GM19467 (cell line): Measurements from ENCODE around the gene DHDH.
"Not testable (repeated sequence)": the region's sequence is repeated elsewhere in the genome, so short reads cannot be mapped to it uniquely, and the experiment has no call there.

Experiments
- ATAC-seq: cut with Tn5 transposase; IDR thresholded peaks from one replicate; pipeline ENCODE4 v1.9.1; 2021; ENCODE audit warnings: mild to moderate bottlenecking, moderate library complexity; ENCODE audit not compliant: unreplicated experiment

The DHDH gene

DNA sequence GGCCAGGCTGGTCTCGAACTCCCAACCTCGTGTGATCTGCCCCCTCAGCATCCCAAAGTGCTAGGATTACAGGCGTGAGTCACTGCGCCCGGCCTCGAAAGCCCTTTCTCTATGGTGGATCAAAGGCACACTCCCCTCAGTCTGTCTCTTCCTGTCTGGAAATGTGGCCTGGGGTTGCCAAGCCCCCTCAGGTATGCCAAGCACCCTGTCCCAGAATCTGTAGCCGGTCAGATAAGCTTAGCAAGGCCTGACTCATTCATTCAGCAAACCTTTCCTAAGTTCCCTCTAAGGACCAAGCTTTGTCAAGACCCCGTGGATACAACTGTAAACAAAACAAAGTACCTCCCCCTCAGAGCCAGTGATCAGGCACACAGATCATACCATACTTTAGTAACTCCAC lies 19.3 kb upstream of the DHDH start:
- no peak for ATAC-seq

DNA sequence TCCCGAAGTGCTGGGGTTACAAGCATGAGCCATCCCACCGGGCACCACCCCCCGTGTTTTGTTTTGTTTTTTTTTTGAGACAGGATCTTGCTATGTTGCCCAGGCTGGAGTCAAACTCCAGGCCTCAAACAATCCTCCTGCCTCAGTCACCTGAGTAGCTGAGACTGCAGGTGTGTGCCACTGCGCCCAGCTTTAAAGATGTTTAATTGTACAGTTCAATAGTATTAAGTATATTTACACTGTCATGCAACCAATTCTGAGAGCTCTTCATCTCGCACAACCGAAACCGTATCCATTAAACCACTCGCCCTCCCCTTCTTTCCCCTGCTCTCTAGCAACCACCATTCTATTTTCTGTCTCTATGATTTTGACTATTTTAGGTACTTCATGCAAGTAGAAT lies 17.7 kb upstream of the DHDH start:
- no peak for ATAC-seq

DNA sequence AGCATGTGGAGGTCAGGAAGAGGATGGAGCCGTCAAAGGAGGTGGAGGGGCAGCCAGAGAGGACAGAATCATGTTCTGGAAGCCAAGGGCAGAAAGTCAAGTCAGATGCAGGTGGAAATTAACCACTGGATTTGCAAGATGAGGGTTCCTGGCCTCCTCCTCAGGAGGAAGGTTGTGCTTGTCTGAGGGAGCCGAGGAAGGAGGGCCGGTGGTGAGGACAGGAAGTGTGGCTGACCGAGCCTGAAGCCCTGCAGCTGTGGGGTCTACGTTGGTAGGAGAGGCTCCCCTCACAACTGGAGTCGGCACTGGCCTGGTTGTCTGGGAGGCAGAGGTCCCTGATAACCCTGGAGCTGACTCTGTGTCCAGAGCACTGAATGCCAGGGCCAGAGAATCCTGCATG lies 15.4 kb upstream of the DHDH start:
- no peak for ATAC-seq

DNA sequence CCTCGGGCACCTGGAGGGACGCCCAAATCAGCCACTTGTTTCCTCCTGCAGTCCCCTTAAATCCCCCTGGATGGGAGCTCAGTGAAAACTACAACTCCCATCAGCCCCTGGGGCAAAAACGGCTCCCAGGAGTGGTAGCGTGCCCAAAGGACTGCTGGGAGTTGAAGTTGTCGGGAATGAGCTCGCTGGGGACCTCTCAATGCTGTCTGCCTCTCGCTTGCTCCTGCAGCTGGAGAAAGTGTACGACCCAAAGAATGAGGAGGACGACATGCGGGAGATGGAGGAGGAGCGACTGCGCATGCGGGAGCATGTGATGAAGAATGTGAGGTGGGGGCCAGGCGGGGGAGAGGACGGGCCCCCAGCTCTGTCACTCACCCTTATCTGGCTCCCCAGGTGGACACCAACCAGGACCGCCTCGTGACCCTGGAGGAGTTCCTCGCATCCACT lies 14.7 kb upstream of the DHDH start:
- ATAC-seq = no peak

DNA sequence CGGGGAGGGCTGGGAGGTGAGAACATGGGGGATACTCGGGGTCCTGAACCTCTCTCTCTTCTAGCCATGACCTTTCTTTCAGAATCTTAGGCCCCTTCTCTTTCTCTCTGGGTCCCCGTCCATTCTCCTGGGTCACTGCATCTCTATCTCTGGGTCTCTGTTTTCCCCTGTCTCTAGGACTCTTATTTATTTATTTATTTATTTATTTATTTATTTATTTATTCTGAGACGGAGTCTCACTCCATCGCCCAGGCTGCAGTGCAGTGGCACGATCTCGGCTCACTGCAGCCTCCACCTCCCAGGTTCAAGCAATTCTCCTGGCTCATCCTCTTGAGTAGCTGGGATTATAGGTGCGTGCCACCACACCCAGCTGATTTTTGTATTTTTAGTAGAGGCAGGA lies 14.2 kb upstream of the DHDH start:
- ATAC-seq = not testable (repeated sequence)

DNA sequence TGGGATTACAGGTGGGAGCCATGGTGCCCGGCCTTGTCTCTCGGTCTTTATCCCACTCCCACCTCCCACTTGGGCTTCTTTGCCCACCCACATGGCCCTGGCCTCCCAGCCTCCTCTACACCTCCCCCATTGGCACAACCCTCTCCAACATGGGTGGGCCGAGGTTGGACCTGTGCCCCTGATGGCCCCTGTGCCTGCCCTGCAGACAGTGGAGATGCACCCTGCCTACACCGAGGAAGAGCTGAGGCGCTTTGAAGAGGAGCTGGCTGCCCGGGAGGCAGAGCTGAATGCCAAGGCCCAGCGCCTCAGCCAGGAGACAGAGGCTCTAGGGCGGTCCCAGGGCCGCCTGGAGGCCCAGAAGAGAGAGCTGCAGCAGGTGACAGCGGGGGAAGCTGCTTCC lies 12.6 kb upstream of the DHDH start:
- ATAC-seq = no peak

DNA sequence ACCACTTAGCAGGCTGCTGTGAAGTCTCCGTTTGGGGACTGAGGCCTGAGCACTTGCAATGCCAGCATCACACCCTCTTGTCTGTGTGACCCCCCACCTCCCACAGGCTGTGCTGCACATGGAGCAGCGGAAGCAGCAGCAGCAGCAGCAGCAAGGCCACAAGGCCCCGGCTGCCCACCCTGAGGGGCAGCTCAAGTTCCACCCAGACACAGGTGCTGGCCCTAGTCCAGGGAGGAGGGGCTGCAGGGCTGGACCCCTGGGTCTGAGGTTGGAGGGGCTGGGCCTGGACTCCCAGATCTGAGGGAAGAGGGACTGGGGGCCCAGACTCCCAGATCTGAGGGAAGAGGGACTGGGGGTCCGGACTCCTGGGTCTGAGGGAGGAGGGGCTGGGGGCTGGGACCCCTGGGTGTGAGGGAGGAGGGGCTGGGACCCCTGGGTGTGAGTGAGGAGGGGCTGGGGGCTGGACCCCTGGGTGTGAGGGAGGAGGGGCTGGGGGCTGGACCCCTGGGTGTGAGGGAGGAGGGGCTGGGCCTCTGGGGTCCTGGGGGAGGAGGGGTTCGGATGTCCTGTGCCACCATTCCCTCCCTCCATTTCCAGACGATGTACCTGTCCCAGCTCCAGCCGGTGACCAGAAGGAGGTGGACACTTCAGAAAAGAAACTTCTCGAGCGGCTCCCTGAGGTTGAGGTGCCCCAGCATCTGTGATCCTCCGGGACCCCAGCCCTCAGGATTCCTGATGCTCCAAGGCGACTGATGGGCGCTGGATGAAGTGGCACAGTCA lies 11.6 kb upstream of the DHDH start:
- no peak for ATAC-seq

DNA sequence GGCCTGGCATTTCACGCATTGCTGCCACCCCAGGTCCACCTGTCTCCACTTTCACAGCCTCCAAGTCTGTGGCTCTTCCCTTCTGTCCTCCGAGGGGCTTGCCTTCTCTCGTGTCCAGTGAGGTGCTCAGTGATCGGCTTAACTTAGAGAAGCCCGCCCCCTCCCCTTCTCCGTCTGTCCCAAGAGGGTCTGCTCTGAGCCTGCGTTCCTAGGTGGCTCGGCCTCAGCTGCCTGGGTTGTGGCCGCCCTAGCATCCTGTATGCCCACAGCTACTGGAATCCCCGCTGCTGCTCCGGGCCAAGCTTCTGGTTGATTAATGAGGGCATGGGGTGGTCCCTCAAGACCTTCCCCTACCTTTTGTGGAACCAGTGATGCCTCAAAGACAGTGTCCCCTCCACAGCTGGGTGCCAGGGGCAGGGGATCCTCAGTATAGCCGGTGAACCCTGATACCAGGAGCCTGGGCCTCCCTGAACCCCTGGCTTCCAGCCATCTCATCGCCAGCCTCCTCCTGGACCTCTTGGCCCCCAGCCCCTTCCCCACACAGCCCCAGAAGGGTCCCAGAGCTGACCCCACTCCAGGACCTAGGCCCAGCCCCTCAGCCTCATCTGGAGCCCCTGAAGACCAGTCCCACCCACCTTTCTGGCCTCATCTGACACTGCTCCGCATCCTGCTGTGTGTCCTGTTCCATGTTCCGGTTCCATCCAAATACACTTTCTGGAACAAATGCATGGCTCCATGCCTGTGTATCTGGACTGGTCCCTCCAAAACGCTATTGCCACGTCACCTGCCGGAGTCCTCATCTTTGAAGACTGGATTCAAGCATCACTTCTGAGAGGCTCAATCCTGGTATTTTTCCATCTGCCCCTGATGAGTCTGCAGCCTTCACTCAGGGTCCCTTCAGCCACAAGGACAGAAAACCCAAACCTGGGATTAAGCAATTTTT lies 10.7 kb upstream of the DHDH start:
- ATAC-seq = no peak

DNA sequence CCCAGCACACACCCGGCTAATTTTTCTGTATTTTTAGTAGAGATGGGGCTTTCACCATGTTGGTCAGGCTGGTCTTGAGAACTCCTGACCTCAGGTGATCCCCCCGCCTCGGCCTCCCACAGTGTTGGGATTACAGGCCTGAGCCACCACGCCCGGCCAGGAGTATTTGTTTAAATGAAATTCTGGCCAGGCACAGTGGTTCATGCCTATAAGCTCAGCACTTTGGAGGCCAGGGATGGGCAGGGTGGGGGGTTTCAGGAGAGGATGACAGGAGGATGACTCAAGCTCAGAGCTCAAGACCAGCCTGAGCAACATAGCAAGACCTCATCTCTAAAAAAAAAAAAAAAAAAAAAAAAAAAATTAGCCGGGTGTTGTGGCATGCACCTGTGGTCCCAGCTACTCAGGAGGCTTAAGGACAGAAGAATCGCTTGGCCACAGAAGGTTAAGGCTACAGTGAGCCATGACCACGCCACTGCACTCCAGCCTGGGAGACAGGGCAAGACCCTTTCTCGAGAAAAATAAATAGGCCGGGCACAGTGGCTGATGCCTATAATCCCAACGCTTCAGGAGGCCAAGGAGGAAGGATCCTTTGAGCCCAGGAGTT lies 8.2 kb upstream of the DHDH start:
- ATAC-seq = no peak

DNA sequence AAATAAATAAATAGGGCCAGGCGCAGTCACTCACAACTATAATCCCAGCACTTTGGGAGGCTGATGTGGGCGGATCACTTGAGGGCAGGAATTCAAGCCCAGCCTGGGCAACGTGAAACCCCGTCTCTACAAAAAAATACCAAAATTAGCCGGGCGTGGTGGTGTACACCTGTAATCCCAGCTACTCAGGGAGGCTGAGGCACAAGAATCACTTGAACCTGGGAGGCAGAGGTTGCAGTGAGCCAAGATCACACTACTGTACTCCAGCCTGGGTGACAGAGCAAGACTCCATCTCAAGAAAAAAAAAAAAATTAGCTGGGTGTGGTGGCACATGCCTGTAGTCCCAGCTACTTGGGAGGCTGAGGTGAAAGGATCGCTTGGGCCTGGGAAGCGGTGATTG lies 7.6 kb upstream of the DHDH start:
- ATAC-seq = not testable (repeated sequence)

DNA sequence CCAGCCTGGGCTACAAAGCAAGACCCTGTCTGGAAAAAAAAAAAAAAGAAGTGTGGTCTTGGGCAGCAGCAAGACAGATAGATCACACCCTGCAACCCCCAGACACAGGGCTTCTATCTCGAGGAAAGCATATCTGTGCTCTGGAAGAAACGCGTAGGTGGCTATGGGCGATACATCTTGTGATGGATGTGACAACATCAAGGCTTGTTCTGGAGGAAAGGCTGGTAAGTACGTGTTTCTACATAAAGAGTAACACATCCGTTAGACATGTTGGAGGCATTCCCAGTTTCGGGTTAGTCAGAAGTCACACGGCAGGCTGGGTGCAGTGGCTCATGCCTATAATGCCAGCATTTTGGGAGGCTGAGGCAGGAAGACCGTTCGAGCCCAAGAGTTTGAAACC lies 6.6 kb upstream of the DHDH start:
- no peak for ATAC-seq

DNA sequence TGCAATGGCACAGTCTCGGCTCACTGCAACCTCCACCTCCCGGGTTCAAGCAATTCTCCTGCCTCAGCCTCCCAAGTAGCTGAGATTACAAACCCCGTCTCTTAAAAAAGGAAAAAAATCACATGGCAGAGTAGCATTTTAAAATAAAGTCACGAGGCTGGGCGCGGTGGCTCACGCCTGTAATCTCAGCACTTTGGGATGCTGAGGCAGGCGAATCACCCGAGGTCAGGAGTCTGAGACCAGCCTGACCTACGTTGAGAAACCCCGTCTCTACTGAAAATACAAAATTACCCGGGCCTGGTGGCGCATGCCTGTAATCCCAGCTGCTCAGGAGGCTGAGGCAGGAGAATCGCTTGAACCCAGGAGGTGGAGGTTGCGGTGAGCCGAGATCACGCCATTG lies 5.8 kb upstream of the DHDH start:
- ATAC-seq = not testable (repeated sequence)

DNA sequence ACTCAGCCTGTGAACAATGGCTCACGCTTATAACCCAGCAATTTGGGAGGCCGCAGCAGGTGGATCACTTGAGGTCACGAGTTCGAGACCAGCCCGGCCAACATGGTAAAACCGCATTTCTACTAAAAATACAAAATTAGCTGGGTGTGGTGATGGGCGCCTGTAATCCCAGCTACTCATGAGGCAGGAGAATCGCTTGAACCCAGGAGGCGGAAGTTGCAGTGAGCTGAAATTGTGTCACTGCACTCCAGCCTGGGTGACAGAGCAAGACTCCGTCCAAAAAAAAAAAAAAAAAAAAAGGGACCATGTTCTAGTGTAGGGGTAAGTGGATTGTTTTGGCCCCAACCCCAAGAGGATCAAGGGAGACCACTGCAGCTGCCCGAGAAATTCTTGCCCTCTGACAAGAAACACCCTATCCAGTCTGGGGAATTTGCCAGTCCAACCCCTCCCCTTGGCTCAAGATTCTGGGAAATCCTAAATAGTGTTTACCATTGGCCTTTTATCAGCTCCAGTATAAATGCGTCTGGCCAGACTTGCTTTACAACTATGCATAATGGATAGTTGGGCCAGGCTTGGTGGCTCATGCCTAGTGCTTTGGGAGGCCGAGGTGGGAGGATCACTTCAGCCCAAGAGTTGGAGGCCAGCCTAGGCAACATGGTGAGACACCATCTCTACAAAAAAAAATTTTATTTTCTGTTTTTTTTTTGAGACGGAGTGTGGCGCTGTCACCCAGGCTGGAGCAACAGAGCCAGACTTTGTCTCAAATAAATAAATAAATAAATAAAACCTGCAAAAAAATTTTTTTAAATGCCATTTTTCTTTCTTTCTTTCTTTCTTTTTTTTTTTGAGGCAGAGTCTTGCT lies 5.1 kb upstream of the DHDH start:
- ATAC-seq = no peak

DNA sequence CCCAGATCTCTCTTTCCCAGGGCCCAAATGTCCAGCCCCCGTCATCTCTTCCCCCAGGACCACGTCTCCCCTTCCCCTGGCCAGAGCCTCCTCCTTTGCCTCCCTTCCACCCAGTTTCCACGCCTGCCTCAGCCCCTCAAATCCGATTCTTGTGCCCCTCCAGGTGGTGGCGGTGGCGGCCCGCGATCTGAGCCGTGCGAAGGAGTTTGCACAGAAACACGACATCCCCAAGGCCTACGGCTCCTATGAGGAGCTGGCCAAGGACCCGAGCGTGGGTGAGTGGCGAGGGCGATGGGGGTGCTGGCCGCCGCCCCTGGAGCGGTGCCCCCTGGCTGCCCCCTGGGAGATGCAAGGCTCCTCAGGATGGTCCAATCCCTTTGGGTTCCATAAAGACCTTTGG lies 1.3 kb downstream of the DHDH start:
- no peak for ATAC-seq

DNA sequence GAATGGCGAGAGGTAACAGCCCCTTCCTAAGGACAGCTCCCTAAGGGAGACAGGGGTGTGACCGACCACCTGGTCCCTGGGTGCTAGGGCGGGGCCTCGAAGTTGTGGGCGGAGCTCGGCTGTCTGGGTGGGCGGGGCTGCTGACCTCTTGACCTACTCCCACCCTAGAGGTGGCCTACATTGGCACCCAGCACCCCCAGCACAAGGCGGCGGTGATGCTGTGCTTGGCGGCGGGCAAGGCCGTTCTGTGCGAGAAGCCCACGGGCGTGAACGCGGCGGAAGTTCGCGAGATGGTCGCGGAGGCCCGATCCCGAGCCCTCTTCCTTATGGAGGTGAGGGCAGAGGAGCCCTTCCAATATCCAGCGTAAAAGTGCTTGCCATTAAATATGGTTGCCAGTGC lies 2.4 kb downstream of the DHDH start:
- ATAC-seq = no peak

DNA sequence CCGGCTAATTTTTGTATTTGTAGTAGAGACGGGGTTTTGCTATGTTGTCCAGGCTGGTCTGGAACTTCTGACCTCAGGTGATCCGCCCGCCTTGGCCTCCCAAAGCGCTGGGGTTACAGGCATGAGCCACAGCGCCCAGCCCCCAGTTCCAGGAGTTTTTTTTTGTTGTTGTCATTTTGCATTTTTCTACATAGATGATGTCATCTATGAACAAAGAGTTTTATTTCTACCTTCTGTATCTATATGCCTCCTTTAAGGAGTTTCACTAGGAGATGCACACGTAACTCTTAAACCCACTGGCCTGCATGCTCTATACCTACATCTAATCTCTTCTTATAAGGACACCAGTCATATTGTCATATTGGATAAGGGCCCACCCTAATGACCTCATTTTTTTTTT lies 4.8 kb downstream of the DHDH start:
- no peak for ATAC-seq

DNA sequence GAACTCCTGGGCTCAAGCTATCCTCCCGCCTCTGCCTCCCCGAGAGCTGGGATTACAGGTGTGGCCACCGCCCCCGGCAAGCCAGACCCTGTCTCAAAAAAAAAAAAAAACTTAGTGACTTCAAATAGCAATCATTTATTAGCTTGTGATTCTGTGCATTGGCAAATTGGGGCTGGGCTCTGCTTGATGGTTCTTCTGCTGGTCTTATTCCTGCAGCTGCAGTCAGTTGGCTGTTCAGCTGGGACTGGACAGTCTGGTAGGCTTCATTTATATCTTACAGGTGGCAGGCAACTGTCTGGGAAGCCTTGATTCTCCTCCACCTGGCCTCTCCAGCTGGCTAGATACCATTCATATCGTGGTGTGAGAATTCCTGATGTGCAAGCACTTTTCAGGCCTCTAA lies 7.4 kb downstream of the DHDH start:
- no peak for ATAC-seq

DNA sequence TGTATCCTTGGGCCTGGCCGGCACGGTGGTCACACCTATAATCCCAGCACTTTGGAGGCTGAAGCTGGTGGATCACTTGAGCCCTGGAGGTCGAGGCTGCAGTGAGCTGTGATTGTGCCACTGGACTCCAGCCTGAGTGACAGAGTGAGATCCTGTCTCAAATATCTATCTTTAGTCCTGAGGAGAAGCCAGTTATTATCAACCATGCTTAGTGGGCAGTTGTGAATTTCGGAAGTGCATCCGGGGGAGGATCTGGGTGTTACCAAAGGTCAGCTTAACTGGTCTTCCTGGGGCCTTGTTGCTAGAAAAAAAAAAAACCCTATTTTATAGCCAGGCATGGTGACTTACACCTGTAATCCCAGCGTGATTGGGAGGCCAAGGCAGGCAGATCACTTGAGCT lies 9.6 kb downstream of the DHDH start:
- no peak for ATAC-seq

DNA sequence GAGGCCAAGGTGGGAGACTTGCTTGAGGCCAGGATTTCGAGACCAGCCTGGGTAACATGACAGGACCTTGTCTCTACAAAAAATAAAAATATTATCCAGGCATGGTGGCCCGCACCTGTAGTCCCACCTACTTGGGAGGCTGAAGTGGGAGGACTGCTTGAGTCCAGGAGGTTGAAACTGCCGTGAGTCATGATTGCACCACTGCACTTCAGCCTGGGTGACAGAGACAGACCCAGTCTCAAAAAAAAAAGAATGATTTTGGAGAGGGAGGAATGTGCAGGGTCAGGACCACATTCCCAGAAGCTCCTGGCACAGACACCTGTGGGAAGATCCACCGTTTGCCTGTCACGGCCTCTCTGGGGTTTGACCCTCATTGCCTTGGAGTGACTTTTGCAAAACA lies 11.9 kb downstream of the DHDH start:
- no peak for ATAC-seq

DNA sequence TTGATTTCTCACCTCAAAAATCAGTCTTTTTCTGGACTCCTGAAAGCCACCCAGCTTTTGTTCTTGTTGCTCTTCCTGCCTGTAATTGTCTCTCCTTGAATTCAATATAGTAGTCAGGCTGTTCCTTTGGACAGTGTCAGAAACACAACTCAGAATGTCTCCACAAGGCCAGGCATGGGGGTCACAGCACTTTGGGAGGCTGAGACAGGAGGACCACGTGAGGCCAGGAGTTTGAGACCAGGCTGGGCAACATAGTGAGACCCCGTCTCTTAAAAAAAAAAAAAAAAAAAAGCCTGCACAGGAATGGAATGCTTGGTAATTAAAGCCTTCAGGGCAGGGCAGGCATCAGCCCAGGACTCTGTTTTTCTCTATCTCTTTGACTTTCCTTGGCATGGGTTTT lies 12.3 kb downstream of the DHDH start:
- no peak for ATAC-seq
